Hematopoietic multipotent progenitor cell treated with erythropoietin and hydrocortisone succinate and interleukin-3 and kit ligand, for 15 days (in vitro differentiated cells): ENCODE results near the gene YTHDF1.

Experiments
- DNase-seq: peaks from one replicate; pipeline ENCODE4 v3.0.0-alpha.2; 2015; ENCODE audit warnings: low spot score

Gene YTHDF1

GRCh38 chr20:63185215-63185796 is 30.6 kb downstream of the YTHDF1 start:
- DNase-seq, result no peak

GRCh38 chr20:63183422-63184146 is 32.3 kb downstream of the YTHDF1 start:
- DNase-seq, result peak; percentile 52

DNA sequence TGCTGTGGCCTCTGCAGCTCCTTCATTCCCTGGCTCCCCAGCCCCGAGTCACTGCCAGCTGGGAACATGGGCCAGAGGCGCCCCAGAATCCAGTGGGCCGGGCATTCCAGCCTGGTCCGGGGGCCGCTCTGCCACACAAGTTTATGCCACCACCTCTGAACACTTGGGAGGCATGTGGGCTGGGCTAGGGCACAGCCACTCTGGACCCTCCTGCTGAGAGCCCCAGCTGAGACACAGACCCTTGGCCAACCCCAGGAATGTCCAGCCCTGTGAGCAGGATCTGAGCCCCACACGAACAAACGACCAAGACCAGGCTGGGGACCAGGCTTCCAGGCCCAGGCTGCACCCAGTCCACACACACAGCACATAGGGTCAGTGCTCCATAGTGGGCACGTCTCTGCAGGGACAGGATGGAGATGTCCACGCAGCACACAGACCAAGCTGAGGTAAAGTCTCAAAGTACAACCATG is 33.0 kb downstream of the YTHDF1 start:
- no peak for DNase-seq

DNA sequence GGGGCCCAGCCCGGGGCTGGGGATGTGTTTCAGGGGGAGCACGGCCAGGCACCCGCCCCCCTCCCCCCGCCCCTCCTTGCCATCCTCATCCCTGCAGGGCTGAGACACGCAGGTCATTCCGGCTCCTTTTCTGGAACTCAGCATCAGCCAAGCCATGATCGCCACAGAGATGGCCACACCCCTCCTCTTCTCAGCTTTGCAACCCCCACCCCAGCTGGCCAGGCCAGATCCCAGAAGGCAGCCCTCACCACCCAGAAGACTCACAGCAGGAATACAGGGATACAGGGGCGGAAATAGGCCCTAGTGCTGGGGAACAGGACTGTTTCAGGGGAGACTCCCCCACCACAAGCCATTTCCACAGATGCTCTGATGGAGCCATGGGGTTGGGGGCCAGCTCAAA is 33.5 kb downstream of the YTHDF1 start:
- no peak for DNase-seq

DNA sequence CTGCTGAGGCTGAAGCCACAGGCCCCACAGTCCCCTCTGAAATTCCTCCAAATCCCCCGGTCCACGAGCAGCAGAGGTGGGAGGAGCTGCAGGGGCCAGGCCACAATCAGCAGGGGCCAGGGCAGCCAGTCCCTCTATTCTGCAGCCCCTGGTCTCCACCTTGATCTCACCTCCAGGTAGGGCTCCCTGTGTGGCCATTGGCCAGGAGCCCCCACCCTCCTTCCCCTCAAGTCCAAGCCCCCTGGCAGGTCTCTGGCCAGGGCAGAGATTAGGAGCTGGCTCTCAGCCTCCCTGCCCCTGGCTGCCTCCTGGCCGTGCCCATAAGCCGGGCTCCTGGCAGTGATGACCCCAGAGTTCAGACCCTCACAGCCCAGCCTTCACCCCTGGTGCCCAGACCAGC is 34.7 kb downstream of the YTHDF1 start:
- DNase-seq, result no peak

DNA sequence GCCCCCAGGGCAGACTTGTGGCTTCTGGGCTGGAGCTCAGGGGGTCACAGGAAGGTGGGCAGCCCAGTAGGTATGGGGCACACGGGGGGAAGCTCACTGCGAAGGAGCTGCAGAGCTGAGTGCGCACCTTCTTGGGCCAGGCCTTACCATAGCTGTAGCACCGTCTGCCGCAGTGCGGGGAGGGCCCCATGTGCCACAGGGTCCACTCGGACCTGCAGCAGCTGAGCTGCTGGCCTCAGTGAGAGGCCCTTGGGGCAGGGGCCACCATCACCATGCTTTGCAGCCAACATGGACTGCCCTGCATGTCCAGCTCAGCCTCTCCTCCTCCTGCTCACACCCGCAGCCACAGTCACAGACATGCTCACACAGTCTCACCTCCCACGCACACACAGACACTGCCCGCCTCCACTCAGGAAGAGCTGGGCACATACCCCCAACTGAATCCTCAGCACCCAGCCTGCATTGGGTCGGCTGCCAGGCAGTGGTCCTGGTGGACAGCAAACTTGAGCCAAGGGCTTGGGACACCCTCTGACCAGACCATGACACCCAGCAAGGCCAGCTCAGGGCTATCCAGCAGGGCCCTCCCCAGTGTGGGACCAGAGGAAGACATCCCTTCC is 35.3 kb downstream of the YTHDF1 start:
- no peak for DNase-seq

- DNase-seq, result no peak
Observed at GRCh38 chr20:63179687-63180568, 36.0 kb downstream of the YTHDF1 start.

DNA sequence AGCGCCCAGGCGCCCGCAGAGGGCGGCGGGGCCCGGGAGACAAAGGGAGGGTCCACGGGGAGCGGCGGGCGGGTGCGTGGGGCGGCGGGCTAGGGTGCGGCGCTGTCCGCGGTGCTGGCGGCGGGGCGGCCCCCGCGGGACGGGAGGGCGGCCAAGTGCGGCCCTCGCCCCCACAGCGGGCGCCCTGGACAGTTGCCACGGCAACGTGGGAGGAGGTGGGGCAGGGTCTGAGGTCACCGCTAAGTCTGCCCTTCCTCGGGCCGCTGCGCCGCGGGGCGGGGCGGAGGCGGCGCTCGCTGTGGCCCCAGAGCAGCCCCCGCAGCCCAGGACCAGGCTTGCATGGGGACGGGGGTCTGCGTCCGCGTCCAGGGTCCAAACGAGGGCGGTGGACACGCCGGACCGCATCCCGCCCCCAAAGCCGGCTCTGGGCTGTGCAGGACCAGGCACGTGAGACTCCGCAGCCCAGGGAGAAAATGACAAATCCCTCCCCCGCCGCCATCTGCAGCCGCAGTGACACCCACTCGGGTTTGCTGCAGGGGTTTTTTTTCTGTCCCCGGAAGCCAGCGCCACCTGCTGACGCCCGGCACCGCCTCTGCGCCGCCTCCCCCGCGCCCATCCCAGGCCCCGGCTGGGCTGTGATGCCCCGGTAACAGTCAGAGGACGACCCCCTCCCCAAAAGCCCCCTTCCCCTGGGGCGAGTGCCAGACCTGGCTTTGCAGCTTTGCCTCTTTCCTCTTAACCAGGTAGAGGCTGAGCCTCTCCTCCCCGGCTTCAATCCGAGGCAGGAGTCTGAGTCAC is 36.8 kb downstream of the YTHDF1 start:
- no peak for DNase-seq

DNA sequence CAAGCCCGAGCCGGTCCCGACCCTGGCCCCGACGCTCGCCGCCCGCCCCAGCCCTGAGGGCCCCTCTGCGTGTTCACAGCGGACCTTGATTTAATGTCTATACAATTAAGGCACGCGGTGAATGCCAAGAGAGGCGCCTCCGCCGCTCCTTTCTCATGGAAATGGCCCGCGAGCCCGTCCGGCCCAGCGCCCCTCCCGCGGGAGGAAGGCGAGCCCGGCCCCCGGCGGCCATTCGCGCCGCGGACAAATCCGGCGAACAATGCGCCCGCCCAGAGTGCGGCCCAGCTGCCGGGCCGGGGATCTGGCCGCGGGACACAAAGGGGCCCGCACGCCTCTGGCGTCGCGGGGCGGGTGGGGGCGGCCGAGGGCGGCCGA is 37.5 kb downstream of the YTHDF1 start:
- no peak for DNase-seq

DNA sequence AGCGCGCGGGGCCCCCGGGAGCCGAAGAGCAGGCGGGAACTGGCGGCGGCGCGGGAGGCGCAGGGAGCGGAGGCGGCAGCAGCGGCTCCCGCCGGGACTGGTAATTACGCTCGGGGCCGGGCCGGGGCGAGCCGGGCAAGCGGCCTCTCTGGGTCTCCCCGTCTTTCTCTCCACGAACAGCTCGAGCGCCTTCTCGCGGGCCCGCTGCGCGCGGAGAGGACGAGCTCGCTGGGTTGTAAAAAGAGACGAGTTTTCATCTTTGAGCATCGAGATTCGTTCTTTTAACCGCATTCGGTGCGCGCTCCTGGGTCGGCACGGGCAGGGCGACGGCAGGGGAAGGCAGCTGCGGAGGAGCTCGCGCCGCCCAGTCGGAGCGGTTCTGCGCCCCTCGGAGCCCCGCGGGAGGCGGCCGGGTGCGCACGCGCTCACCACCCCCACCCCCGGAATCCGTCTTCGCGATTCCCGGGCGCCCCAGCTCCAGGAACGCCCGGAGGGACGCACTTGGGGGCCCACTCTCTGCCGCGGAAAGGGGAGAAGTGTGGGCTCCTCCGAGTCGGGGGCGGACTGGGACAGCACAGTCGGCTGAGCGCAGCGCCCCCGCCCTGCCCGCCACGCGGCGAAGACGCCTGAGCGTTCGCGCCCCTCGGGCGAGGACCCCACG is 38.0 kb downstream of the YTHDF1 start:
- DNase-seq, result no peak

GRCh38 chr20:63177134-63177784 is 38.7 kb downstream of the YTHDF1 start:
- DNase-seq, result no peak

- no peak for DNase-seq
Observed at GRCh38 chr20:63176427-63177133, 39.4 kb downstream of the YTHDF1 start.

DNA sequence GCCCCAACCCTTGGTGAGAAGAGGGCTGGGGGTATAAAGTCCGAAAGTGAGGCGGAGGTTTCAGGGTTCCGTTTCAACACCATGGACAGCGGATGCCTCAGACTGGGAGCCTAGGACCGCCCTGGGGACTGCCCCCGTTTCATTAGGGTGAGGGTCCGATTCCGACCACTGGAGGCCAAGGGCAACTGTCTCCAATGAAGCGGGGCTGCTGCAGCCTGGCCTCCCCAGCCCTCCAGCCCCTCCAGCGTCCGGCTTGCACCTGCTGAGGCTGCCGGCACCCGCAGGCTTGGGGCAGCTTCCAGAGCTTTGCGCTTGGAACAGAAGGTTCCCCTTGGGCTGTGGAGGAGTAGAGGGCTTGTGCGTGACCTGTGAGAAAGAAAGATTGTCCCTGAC is 39.9 kb downstream of the YTHDF1 start:
- no peak for DNase-seq

DNA sequence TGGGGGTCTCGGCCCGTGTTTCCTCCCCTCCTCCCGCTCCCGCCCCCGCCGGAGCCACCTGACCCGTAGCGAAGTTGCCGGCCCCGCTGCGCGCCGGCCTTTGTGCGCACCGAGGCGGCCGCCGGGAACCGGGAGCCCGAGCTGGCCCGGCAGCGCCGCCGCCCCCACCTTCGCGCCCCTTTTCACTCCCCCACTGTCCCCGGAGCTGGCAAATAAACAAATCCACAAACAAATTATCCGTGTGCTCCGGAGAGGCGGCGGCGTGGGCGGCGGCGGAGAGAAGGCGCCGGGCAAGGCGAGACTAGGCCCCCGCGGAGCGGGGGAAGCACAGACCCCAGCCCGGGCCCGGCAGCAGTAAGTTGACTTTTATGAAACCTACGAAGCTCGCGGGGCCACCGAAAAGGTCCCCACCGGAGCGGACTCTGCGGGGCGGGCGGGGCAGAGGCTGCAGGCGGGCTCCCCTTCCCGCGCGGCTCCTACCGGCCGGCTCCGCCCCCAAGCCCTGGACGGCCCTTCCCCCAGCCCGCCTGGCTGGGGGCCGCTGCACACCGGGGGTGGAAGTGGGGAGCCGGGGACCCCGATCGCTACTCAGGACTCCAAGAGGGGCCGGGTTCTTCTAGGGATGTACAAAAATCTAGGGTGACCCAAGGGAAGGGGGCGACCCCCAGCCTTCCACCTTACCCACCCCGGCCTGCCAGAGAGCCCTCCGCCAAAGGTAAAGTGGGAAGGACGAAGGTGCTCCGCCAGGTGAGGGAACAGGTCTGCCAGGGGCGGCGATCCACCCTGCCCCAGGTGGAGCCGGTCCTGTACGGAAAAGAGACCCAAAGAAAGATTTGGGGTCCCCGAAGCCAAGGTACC is 40.7 kb downstream of the YTHDF1 start:
- no peak for DNase-seq

- DNase-seq, result no peak
Observed at GRCh38 chr20:63174309-63175037, 41.5 kb downstream of the YTHDF1 start.

GRCh38 chr20:63173552-63174191 is 42.3 kb downstream of the YTHDF1 start:
- DNase-seq, result no peak

- no peak for DNase-seq
Observed at GRCh38 chr20:63172726-63173125, 43.2 kb downstream of the YTHDF1 start.

DNA sequence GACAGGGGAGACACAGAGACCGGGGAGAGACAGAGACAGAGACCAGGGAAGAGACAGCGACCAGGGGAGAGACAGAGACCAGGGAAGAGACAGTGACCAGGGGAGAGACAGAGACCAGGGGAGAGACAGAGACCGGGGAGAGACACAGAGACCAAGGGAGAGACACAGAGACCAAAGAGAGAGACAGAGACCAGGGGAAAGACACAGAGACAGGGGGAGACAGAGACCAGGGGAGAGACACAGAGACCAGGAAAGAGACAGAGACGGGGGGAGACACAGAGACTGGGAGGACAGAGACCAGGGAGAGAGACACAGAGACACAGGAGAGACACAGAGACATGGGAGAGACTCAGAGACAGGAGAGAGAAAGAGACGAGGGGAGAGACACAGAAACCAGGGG is 43.9 kb downstream of the YTHDF1 start:
- no peak for DNase-seq
